Measurements from ENCODE around the gene CASQ1.

The CASQ1 gene

GRCh38 chr1:160158534-160158933, 31.8 kb upstream of the CASQ1 start:
- no peak overlapping the region for H2AFZ ChIP-seq (ENCODE audit: low read depth, low read length, severe bottlenecking)

GRCh38 chr1:160159846-160160245, 30.5 kb upstream of the CASQ1 start:
- Histone ChIP-seq H3K79me2 (ENCODE audit: insufficient read depth, low read length) (no peaks in the 10 kb centered on the region), H3K36me3 (ENCODE audit: low read length) (no peaks in the 10 kb centered on the region), H3K4me2 (ENCODE audit: low read depth, low read length, poor library complexity, severe bottlenecking) (no peak overlapping the region), H3K27ac (ENCODE audit: low read depth, low read length) (no peak overlapping the region), H2AFZ (ENCODE audit: low read depth, low read length, severe bottlenecking) (no peak overlapping the region), H3K27me3 (ENCODE audit: low read length) (no peaks in the 10 kb centered on the region), H3K9me2 (replicated peaks; ENCODE audit: insufficient read depth, low read length) (no peaks in the 10 kb centered on the region), H4K20me1 (ENCODE audit: low read depth, low read length) (no peaks in the 10 kb centered on the region), H3F3A (ENCODE audit: insufficient read depth) (no peaks in the 10 kb centered on the region), H3K9me3 (ENCODE audit: insufficient read depth, low read length) (no peaks in the 10 kb centered on the region), H3K9ac (ENCODE audit: low read length) (no peak overlapping the region), H3K4me3 (ENCODE audit: insufficient read depth, low read length, poor library complexity, severe bottlenecking) (no peak overlapping the region)
- TF ChIP-seq CTCF (IDR thresholded peaks at IDR 0.05; ENCODE audit: insufficient read depth, low read length, poor library complexity, severe bottlenecking) = no peak
- no peak for TF ChIP-seq EZH2phosphoT487 (conservative IDR thresholded peaks at IDR 0.05; ENCODE audit: low read length)

More at GRCh38 chr1:160158534-160158933, 31.8 kb upstream of the CASQ1 start:
- Histone ChIP-seq H3K9ac (ENCODE audit: low read length) (no peak overlapping the region), H3K79me2 (ENCODE audit: insufficient read depth, low read length) (no peaks in the 10 kb centered on the region), H3K4me3 (ENCODE audit: insufficient read depth, low read length, poor library complexity, severe bottlenecking) (no peak overlapping the region), H3K4me2 (ENCODE audit: low read depth, low read length, poor library complexity, severe bottlenecking) (no peak overlapping the region), H4K20me1 (ENCODE audit: low read depth, low read length) (no peaks in the 10 kb centered on the region), H3K9me3 (ENCODE audit: insufficient read depth, low read length) (no peaks in the 10 kb centered on the region), H3K27ac (ENCODE audit: low read depth, low read length) (no peak overlapping the region), H3K9me2 (replicated peaks; ENCODE audit: insufficient read depth, low read length) (no peaks in the 10 kb centered on the region), H3F3A (ENCODE audit: insufficient read depth) (no peaks in the 10 kb centered on the region), H3K27me3 (ENCODE audit: low read length) (no peaks in the 10 kb centered on the region), H3K36me3 (ENCODE audit: low read length) (no peaks in the 10 kb centered on the region)
- TF ChIP-seq EZH2phosphoT487 (conservative IDR thresholded peaks at IDR 0.05; ENCODE audit: low read length) (no peak), CTCF (IDR thresholded peaks at IDR 0.05; ENCODE audit: insufficient read depth, low read length, poor library complexity, severe bottlenecking) (no peak)

GRCh38 chr1:160161965-160162705, 28.2 kb upstream of the CASQ1 start:
- no peaks in the 10 kb centered on the region for H3K9me2 ChIP-seq (replicated peaks; ENCODE audit: insufficient read depth, low read length)
- H3K9ac ChIP-seq (ENCODE audit: low read length) = no peak overlapping the region
- no peaks in the 10 kb centered on the region for H4K20me1 ChIP-seq (ENCODE audit: low read depth, low read length)
- H3K4me3 ChIP-seq (ENCODE audit: insufficient read depth, low read length, poor library complexity, severe bottlenecking) = no peak overlapping the region
- no peak overlapping the region for H3K27ac ChIP-seq (ENCODE audit: low read depth, low read length)
- no peaks in the 10 kb centered on the region for H3F3A ChIP-seq (ENCODE audit: insufficient read depth)
- no peaks in the 10 kb centered on the region for H3K27me3 ChIP-seq (ENCODE audit: low read length)
- no peaks in the 10 kb centered on the region for H3K36me3 ChIP-seq (ENCODE audit: low read length)
- TF ChIP-seq CTCF (IDR thresholded peaks at IDR 0.05; ENCODE audit: insufficient read depth, low read length, poor library complexity, severe bottlenecking) (no peak), EZH2phosphoT487 (conservative IDR thresholded peaks at IDR 0.05; ENCODE audit: low read length) (no peak)
- no peak overlapping the region for H2AFZ ChIP-seq (ENCODE audit: low read depth, low read length, severe bottlenecking)
- no peak overlapping the region for H3K4me2 ChIP-seq (ENCODE audit: low read depth, low read length, poor library complexity, severe bottlenecking)
- H3K9me3 ChIP-seq (ENCODE audit: insufficient read depth, low read length) = no peaks in the 10 kb centered on the region
- H3K79me2 ChIP-seq (ENCODE audit: insufficient read depth, low read length) = no peaks in the 10 kb centered on the region
